Psoas muscle (tissue), 8 donors: ENCODE results near the gene C5AR2. TPM values are rescaled to one million over a fixed set of nuclear protein-coding genes. Genes with fewer than 3 reads are reported as not detected.
"Not testable (repeated sequence)": the region's sequence is repeated elsewhere in the genome, so short reads cannot be mapped to it uniquely, and the experiment has no call there.

ENCODE experiments used
- ATAC-seq, 4 donors: fragments of 200-7000 bp; cut with Tn5 transposase; one replicate each; pipeline ENCODE4 v1.9.1; 2020; ENCODE audit warnings: moderate library complexity in 3 of 4, mild to moderate bottlenecking in 2 of 4
- DNase-seq, 2 donors: peaks; one replicate each; pipeline ENCODE4 v3.0.0-alpha.2; 2020
- H3K27ac ChIP-seq: fragments of 200-600 bp; one replicate; pipeline ENCODE4 v1.8.0; 2022
- H3K27me3 ChIP-seq, 3 donors: fragments of 200-600 bp in 1 of 3; one replicate each; pipeline versions ENCODE4 v1.6.1 to v1.8.0; 2013 to 2022; ENCODE audit warnings: low read length in 2 of 3, mild to moderate bottlenecking in 2 of 3, moderate library complexity in 1 of 3; ENCODE audit not compliant: insufficient read depth in 3 of 3
- H3K36me3 ChIP-seq, 2 donors: fragments of 200-600 bp in 1 of 2; one replicate each; pipeline versions ENCODE4 v1.6.1 to v1.8.0; 2013 to 2022; ENCODE audit warnings: low read depth in 1 of 2, mild to moderate bottlenecking in 1 of 2, moderate library complexity in 1 of 2; ENCODE audit not compliant: insufficient read depth in 1 of 2
- H3K4me1 ChIP-seq: fragments of 200-600 bp; one replicate; pipeline ENCODE4 v1.8.0; 2022
- H3K4me3 ChIP-seq: fragments of 200-600 bp; one replicate; pipeline ENCODE4 v1.8.0; 2022; ENCODE audit warnings: mild to moderate bottlenecking
- H3K9me3 ChIP-seq: fragments of 200-600 bp; one replicate; pipeline ENCODE4 v1.8.0; 2022
- CTCF ChIP-seq: fragments of 200-600 bp; IDR thresholded peaks from one replicate; pipeline ENCODE4 v1.8.0; 2022; ENCODE audit warnings: antibody characterized with exemption
- WGBS, 3 donors: extraction: QIAGEN DNeasy Blood & Tissue Kit; methylation state at CpG; one replicate each; pipeline versions ENCODE4 v1.1.6 to v1.1.7; 2013; 5-methylcytosine and 5-hydroxymethylcytosine counted together
- intact Hi-C, 2 donors: fragments of 100-400 bp; cut with DNase I; formaldehyde crosslinking; loops; one replicate each; pipeline versions ENCODE4 v1.11.0 to v1.14.2; 2022
- polyA plus RNA-seq, 3 donors: library from polyadenylated mRNA; stranded (reverse); fragments of 200-250 nt; gene quantifications; one replicate each; pipeline ENCODE4 v1.2.3, GENCODE V29; 2013
- total RNA-seq, 4 donors: library from RNA; stranded (reverse); fragmentation: NEBNext Ultra II Directional in 2 of 4; extraction: Animal tissue kit (Norgen Biotek cat#: 25700) in 2 of 4; gene quantifications; one replicate each; pipeline versions ENCODE4 v1.2.1 to v1.2.4, GENCODE V29; 2021 to 2023
- donor health status: healthy with polysubstance abuse.
- donor health status: DM: no; HTN: no; CAD: no; lungs with moderate emphysema.
- donor health status: Bipolar disorder and iron deficiency.
- donor health status: healthy.
- donor health status: DM: yes; HTN: yes; CAD: no.
- donor health status: DM: no; HTN: no; CAD: no.
- donor health status: DM: no; HTN: no; CAD: no.
- donor health status: DM: yes; HTN: yes; CAD: no.

C5AR2 gene
- total and polyA plus RNA-seq, 7 donors, result 0.06 to 0.44 (median 0.37) TPM; not detected in 2

- no peak for TF ChIP-seq CTCF
- DNase-seq (no peak), ATAC-seq (no peak)
- Histone ChIP-seq H3K27me3 (no peaks in the 10 kb centered on the region), H3K27ac (no peak overlapping the region), H3K9me3 (no peaks in the 10 kb centered on the region), H3K4me3 (no peak overlapping the region), H3K36me3 (peaks cover 15 to 100% of the 10 kb centered on the region in 2 donors), H3K4me1 (no peaks in the 10 kb centered on the region)
- intact Hi-C loops, result no loop called here
- WGBS, 3 donors, result 81 to 90% (median 89%) methylated on average over 6 of the region's 6 CpGs
Observed at GRCh38 chr19:47358936-47359335, 27.0 kb downstream of the C5AR2 start.

GRCh38 chr19:47362321-47362720 is 30.3 kb downstream of the C5AR2 start:
- 92 to 95% (median 93%) methylated on average over 21 of the region's 21 CpGs for WGBS, 3 donors
- H3K27ac ChIP-seq, result no peak overlapping the region
- no peak for TF ChIP-seq CTCF
- H3K4me3 ChIP-seq, result no peak overlapping the region
- ATAC-seq (no peak), DNase-seq (no peak)
- H3K27me3 ChIP-seq, result no peaks in the 10 kb centered on the region
- intact Hi-C loops, result no loop called here
- no peaks in the 10 kb centered on the region for H3K9me3 ChIP-seq
- peaks cover 7 to 98% of the 10 kb centered on the region in 2 donors for H3K36me3 ChIP-seq
- no peaks in the 10 kb centered on the region for H3K4me1 ChIP-seq

- no peaks in the 10 kb centered on the region for H3K4me1 ChIP-seq
- peaks cover 4 to 95% of the 10 kb centered on the region in 2 donors for H3K36me3 ChIP-seq
- no peak overlapping the region for H3K27ac ChIP-seq
- H3K27me3 ChIP-seq, result no peaks in the 10 kb centered on the region
- no peak for DNase-seq
- H3K9me3 ChIP-seq, result no peaks in the 10 kb centered on the region
- WGBS, 3 donors, result 85 to 90% (median 86%) methylated on average over 13 of the region's 13 CpGs
- no peak for ATAC-seq
- H3K4me3 ChIP-seq, result no peak overlapping the region
- no peak for TF ChIP-seq CTCF
- intact Hi-C loops, result no loop called here
Observed at GRCh38 chr19:47363758-47364531, 32.0 kb downstream of the C5AR2 start.

GRCh38 chr19:47365455-47365854 is 33.5 kb downstream of the C5AR2 start:
- H3K9me3 ChIP-seq, DNase-seq, H3K27me3 ChIP-seq, intact Hi-C loops, H3K4me1 ChIP-seq, H3K4me3 ChIP-seq: not testable (repeated sequence)
- Histone ChIP-seq H3K36me3 (peaks cover 0 to 95% of the 10 kb centered on the region in 2 donors), H3K27ac (peak overlapping the region; percentile 23)
- WGBS, 3 donors, result 61 to 79% (median 72%) methylated on average over 9 to 10 of the region's 10 CpGs
- peak in 3 of 4 donors; percentile 35 to 65 (median 52) for ATAC-seq

- Histone ChIP-seq H3K27ac (no peak overlapping the region), H3K36me3 (peaks cover 12 to 92% of the 10 kb centered on the region in 2 donors), H3K4me1 (no peaks in the 10 kb centered on the region), H3K9me3 (no peaks in the 10 kb centered on the region), H3K27me3 (no peaks in the 10 kb centered on the region), H3K4me3 (no peak overlapping the region)
- no peak for TF ChIP-seq CTCF
- peak in 1 of 2 donors; percentile 42 for DNase-seq
- intact Hi-C loops, result no loop called here
- ATAC-seq, result peak in 2 of 4 donors; percentile 37 to 44
- 84 to 88% (median 87%) methylated on average over 10 of the region's 10 CpGs for WGBS, 3 donors
Observed at GRCh38 chr19:47370045-47370611, 38.2 kb downstream of the C5AR2 start.
